Measurements from ENCODE around the gene ODF4.
"Not testable (repeated sequence)": the region's sequence is repeated elsewhere in the genome, so short reads cannot be mapped to it uniquely, and the experiment has no call there.

The ODF4 gene

DNA sequence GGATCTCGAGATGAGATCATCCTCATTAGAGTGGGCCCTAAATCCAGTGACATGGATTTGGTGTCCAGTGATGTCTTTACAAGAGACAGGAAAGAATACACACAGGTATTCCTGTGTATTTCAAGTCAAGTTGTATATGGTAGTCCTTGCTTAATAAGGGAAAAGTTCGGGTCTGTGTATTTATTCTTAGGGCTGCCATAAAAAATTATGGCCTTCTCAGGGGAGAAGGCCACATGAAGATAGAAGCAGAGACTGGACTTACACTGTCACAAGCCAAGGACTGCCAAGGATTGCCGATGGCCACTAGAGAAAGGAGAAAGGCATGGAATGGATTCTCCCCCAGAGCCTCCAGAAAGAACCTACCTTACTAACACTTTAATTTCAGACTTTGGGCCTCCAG is 28.6 kb downstream of the ODF4 start:
- DNase-seq (ENCODE audit: low read depth in 3 of 3, low spot score in 1 of 3) = no peak

DNA sequence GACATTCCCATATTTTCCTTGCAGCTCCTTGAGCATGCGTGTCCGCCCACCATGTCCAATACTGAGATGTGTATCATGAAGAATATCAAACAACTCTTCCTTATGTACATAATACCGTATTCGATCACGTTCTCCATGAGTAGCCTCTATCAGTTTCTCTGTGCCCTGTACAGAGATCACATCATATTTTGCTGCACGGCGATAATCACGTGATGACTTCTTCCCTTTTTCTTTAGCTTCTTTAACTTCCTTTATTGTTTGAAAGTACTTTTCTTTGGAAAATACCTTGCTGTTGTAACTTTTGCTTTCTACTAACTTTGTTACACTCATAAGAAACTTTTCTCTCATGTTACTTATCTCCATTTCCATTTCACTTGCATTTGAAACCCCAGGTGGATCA is 30.3 kb downstream of the ODF4 start:
- DNase-seq (ENCODE audit: low read depth in 3 of 3, low spot score in 1 of 3) = no peak

DNA sequence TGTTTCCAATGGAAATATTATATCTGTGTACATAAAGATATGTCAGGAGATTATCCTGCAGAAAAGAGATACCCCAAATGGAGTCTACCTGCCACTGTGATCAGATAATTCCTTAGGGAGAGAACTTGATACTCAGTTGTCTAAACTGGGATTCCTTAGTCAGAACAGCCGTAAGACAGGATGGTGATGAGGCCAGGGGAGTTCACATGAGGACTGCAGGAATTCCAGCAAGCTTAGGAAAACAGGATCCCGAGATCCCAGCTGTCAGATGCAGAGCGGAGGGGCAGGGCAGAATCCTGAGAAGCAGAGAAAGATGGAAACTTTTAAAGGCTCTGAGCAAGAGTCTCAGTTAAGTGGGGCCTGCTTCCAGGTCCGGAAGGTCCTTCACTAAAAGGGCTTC is 32.1 kb downstream of the ODF4 start:
- no peak for DNase-seq (ENCODE audit: low read depth in 3 of 3, low spot score in 1 of 3)

DNA sequence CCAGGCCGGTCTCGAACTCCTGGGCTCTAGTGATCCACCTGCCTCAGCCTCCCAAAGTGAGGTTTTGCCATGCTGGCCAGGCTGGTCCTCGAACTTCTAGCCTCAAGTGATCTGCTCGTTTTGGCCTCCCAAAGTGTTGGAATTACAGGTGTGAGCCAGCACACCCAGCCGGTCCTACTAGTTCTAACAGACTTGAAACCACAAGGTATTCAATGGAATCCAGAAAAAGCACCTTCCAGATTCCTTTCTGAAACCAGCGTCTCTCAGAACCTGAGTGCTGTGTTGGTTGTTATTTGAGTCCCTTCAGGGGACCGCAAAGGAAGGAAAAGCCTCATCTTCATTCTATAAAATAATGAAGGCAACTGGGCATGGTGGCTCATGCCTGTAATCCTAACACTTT is 32.8 kb downstream of the ODF4 start:
- DNase-seq (ENCODE audit: low read depth in 3 of 3, low spot score in 1 of 3) = no peak

DNA sequence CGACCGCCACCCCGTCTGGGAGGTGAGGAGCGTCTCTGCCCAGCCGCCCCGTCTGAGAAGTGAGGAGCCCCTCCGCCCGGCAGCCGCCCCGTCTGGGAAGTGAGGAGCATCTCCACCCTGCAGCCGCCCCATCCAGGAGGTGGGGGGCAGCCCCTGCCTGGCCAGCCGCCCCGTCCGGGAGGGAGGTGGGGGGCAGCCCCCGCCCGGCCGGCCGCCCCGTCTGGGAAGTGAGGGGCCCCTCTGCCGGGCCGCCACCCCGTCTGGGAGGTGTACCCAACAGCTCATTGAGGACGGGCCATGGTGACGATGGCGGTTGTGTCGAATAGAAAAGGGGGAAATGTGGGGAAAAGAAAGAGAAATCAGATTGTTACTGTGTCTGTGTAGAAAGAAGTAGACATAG is 34.2 kb downstream of the ODF4 start:
- DNase-seq (ENCODE audit: low read depth in 3 of 3, low spot score in 1 of 3) = not testable (repeated sequence)

DNA sequence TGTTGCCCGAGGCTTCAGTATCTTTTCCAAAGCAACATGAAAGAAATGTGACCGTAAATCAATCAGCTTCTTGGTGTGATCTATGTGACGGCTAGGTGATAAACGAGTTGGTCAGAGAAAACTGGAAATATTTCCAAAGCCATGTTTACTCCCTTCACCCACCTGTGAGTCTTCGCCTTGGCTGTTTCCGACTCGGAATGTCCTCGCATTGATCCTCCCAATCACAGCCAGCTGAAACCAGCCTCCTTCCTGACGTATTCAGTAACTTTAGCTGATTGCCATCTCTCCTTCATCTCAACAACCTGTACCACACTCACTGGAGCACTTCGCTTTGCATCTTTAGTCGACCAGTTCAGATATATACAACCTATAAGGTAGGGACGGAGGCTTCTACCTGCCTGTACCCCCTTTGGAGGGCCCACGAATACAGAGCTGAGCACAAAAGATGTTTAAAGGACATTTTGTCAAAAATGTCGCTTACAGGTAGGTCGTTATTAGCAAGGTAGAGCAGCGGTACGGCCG is 36.2 kb downstream of the ODF4 start:
- DNase-seq (ENCODE audit: low read depth in 3 of 3, low spot score in 1 of 3) = no peak

DNA sequence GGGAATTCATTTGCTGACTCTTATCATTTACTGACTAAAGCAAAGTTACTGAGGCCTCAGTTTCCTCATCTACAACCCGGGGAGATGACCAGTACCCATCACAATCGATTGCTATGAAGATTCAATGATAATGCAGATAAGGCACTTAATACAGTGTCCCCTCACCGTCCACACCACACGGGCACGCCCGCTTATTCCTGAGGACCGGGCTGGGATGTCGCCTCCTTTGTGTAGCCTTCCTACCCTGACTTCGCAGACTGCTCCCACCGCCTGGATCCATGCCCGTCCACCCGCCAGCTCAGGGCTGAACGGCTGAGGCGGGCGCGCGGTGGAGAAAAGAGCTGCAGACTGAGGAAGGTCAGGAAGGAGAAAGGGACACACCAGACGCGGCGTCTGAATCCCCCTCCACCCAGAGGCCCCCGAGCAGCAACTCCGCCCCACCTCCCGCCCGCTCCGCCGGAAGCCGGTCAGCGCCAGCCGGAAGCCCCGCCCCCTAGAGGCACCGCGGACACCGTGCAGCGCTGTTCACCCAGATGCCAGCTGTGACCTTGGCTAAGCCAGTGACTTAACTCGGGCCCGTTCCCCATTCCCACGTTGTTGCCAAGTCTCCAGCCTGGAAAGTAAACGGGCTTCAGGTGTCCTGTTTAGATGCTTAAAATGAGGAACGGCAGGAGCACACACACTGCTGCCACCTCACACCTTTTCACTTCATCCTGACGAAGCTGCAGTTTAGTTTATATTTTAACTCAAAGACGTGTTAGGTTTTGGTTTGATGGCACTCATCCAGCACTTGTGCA is 36.8 kb downstream of the ODF4 start, which contains the start of gene KRABD2:
Gene KRABD2 (minus strand): TSS at position 434 of the 797 bp plus-strand sequence.
- peak; percentile 72 to 89 (median 75) for DNase-seq (ENCODE audit: low read depth in 3 of 3, low spot score in 1 of 3)

DNA sequence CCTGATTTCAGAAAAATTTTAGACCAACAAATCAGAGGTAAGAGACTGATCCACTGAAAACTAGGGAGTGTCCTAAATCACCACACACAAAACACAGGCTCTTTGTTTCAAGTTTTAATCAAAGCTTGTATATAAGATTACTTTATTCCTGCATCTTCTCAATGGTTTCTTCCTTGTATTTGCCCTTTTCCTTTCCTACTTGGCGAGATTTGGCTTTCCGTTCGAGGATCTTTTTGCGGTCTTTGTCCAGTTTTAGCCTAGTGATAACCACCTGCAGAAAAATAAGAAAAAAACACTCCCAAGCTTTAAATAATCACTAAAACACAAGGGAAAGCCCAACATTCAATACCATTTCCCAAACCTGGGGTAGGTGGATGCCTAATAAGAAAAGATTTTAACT is 37.8 kb downstream of the ODF4 start:
- no peak for DNase-seq (ENCODE audit: low read depth in 3 of 3, low spot score in 1 of 3)

DNA sequence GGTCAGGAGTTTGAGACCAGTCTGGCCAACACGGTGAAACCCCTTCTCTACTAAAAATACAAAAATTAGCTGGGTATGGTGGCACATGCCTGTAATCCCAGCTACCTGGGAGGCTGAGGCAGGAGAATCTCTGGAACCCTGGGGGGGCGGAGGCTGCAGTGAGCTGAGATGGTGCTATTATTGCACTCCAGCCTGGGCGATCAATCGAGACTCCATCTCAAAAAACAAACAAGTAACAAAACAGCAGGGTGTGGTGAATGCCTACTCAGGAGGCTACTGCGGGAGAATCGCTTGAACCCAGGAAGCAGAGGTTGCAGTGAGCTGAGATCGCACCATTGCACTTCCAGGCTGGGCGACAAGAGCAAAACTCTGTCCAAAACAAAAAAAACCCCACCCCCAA is 38.5 kb downstream of the ODF4 start:
- DNase-seq (ENCODE audit: low read depth in 3 of 3, low spot score in 1 of 3) = not testable (repeated sequence)

DNA sequence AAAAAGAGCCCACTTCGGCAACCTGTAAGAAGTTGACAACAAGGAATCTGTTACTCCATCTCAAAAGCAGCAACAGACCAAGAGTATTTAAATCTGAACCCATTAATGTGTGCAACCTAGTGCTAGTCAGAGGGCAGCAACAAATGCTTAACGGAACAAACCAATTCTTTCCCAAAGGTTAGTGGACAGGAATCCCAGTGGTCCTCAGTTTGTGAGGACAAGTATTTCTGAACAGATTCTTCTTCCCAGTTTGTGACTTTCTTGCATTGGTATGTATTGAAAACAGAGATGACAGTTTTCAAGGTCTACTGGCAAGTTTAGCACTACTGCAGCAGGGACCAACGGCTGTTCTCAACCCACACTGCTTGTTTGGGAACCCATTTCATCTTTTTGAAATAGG is 40.4 kb downstream of the ODF4 start:
- DNase-seq (ENCODE audit: low read depth in 3 of 3, low spot score in 1 of 3) = no peak

DNA sequence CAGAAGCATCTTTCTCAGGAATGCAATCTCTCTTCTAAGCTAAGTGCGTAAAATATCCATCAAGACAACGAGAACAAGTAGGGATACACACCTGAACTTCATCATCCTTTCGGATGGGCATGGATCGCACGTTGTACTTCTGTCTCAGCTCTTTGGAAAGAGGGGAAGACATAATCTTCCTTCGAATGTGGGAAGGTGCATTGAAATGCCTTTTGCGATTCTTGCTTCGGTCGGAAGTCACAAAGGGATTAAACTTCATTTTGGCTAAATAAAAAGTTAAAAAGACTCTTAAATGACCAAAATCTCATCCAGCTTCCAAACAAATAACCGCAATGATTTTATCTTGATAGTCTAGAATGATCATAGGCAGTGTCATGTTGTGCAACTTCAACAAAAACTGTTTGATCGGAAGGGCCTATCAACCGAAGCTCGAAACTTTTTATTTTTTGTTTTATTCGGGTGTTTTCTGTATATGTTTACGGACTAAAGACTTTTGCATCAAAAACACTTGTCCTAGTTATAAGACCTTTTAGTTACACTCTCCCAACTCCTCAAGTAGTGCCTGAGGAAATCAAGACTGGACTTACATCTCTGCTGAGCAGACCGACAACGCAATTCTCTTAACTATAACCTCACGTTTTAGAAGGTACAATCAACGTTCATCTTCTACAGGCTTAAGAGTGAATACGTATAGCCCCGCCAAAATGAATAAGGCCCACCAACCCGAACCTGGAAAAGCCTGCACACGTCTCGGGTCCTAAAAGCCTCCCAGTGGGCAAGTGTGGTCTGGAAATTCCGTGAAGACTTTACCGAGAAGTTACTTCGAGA is 42.6 kb downstream of the ODF4 start:
- no peak for DNase-seq (ENCODE audit: low read depth in 3 of 3, low spot score in 1 of 3)

DNA sequence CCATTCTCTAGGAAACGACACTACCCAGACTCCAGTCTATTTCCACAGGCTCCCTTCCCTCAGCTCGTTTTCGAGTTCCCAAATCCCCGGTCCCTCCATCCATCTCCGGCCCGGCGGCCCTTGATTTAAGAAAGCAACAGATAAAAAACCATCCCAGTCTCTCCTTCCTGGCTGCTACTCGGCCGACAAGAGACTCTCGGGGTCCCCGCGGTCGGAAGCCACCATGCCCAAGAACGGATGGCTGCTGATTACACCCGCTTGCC is 43.2 kb downstream of the ODF4 start:
- DNase-seq (ENCODE audit: low read depth in 3 of 3, low spot score in 1 of 3) = no peak

DNA sequence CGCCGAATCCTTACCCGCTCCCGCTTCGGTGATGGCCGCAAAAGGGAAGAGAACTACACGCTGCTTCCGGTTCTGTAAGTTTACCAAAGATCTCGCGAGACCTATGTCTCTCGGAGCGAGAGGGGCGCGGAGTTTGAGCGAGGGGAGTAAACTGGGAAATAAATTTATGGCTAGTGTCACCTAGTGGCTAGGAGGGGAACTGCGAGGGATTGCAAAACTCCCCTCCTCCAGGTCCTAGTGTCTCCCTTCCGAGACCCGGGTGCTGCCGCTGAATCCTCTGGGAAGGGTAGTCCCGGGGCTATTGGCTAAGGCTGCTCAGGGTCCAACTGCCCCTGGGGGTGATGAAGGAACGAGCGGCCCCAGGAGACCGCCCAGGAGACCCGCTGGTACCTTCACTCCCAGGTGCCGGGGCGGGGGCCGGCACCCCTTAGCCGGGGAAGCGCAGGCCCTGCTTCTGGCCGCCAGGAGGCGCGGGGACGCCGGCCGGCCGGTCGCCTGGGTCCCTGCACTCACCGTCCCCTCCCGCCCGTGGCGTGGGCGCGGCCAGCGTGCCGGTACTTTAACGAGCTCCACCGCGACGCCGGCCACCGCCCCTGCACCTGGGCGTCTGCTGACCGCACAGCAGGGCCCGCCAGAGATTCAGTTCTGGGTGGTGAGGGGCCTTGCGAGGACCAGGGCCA is 43.6 kb downstream of the ODF4 start, which contains the start of gene RPL26:
Gene RPL26 (minus strand): TSS at position 51 of the 680 bp plus-strand sequence. CDS start 883 bp downstream, outside the sequence.
- DNase-seq (ENCODE audit: low read depth in 3 of 3, low spot score in 1 of 3) = peak; percentile 81 to 87 (median 87)

DNA sequence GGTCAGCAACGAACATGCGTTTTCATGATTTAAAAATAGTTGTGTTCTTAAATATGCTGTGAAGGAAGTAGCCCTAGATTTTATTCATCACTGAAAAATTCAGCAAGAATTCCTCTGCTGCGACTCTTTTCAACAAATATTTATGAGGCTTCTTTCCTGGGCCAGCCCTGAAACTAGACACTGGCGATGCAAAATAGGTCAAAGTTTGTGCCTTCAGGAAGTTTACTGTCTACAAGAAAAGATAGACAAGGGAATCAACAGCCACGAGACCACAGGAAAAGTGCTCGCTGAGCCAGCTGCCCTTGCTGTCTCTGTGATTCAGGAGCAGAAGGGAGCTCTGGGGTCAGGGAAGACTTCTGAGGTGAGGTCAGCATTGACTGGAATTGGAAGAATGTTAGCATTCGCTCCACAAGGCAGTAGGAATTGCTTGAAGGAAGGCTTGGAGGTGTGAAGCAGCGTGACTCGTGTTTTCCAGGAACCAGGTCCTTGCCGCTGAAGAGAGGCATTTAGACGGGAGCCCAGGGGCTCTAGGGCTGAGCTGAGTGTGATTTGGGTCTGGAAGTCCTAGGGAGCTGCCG is 45.2 kb downstream of the ODF4 start:
- no peak for DNase-seq (ENCODE audit: low read depth in 3 of 3, low spot score in 1 of 3)

DNA sequence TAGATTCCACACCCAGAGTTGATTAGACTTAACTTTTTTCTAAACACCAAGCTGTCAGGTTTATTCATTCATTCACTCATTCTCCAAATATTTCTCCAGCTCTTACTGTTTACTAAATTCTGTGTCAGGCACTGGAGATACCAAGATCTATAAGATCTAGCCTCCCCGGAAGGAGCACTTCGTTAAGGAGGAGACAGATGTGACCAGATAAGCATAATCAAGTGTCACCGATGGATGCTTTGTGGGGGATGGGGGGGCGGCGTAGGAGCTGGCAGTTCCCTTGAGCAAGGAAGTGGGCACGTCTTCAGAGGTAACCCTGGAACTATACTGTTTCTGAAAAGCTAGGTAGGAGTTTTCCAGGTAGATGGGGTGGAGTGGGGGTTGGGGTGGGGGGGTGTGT is 47.2 kb downstream of the ODF4 start:
- DNase-seq (ENCODE audit: low read depth in 3 of 3, low spot score in 1 of 3) = no peak

DNA sequence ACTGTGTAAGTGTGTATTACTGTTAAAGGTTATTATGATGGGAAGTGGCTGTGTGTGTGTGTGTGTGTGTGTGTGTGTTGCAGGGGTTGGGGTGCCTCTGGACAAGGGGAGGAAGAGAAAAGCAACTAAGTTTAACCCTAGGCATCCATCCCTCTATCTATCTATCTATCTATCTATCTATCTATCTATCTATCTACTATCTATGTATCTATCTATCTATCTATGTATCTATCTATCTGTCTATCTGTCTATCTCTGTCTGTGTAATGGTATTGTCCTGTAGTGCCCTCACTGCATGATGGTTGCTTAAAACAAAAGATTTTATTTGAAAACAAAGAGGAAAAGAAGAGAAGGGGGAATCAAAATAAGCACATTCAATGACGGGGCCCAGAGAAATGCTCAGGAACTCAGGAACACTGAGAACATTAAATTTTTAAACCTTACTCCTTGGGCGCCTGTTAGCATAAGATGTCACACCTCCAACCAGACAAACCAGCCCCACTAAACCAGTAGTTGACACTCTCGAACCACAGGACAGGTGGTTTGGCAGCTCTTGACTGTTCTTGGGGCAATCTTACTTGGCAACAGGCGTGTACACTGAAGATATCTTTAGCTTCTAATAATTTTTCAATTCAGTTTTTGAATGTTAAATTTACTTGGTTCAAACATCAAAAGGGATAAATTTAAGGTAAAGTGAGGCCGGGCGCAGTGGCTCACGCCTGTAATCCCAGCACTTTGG is 48.4 kb downstream of the ODF4 start:
- DNase-seq (ENCODE audit: low read depth in 3 of 3, low spot score in 1 of 3) = no peak

DNA sequence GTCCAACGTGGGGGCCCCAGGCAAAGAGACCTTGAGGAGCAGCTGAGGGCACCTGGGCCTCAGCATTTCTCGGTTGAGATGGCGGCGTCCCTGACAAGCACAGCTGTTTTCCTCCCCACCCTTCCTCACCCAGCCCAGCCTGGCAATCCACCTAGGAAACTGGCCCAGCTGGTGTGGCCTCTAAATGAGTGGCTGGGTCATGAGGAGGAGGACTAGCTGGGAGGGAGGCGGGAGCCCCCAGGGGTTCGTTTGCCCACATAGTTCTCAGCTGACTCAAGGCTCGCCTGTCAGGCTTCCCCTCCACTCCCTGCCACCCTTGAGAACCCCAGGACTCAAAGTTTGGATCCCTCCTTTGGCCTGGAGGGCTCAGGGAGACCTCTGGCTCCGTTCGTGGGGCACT is 52.1 kb downstream of the ODF4 start:
- no peak for DNase-seq (ENCODE audit: low read depth in 3 of 3, low spot score in 1 of 3)

DNA sequence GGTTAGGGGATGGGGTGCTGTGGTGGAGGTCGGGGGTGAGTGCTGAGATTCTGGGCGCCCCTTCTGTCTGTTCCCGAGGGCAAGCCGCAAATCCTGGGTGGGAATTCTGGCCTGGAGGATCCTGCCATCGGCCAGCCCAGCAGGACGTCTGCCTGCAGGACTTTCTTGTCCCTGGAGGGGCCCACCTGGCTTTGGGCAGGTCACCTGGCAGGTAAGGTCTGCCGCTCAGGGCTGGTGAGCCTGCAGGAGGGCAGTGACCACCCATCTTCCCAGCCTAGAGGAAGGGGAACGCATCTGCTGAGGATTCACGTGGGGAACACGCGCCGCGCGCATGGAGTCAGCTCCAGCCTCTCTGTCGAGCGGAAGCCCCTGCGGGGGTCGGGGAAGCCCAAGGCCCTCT is 52.6 kb downstream of the ODF4 start:
- DNase-seq (ENCODE audit: low read depth in 3 of 3, low spot score in 1 of 3) = no peak

DNA sequence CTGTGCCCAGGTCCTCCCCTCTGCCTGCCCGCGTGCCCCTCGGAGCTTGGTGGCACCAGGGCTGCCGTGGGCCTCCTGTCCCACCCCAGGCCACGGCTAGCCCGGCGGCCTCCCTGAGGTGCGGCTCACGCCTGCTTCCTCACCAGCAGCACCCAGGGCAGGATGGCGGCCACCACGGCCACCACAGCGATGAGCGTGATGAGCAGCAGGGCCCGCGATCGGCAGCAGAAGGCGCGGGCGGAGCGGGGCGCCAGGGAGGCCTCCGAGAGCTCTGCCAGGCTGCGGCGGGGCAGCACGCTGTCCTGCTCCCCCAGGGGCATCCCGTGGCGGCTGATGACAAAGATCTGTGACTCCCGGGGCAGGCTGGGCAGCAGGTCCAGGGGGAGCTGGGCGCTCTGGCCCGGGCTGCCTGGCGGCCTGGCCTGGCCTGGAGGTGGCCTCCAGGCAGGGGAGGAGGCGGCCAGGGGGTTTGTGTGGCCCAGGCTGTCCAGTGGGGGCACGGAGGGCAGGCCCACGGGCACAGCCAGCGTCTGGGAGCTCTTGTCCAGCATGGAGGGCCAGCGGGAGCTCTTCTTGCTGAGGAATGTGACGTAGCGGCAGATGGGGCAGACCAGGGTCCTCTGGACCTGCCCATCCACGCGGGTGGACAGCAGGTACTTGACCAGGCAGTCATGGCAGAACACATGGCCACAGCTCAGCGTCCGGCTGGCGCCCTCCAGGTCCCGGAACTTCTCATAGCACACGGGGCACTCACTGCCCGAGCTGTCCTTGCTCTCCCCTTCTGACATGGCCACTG is 53.2 kb downstream of the ODF4 start:
- DNase-seq (ENCODE audit: low read depth in 3 of 3, low spot score in 1 of 3) = no peak

Measured in stimulated activated CD4-positive, alpha-beta T cell treated with anti-CD3 and anti-CD28 coated beads, TNF-alpha, amount 100 ng/mL, for 1 hour (primary cell).